A549 (cell line): Measurements from ENCODE around the gene SSU72.

Experiments
- BHLHE40 ChIP-seq: IDR thresholded peaks from 2 replicates; pipeline ENCODE4 v1.6.1; 2012; ENCODE audit warnings: low read depth, low read length, inconsistent platforms
- CHD4 ChIP-seq: fragments of 200-600 bp; sonication (generic); IDR thresholded peaks from 2 replicates; pipeline ENCODE4 v1.6.1; 2016; ENCODE audit warnings: antibody characterized with exemption, mild to moderate bottlenecking, borderline replicate concordance
- RAD21 ChIP-seq, 2 experiments: fragments of >200 bp in 1 of 2; sonication (Bioruptor Twin) in 1 of 2; formaldehyde crosslinking in 1 of 2; IDR thresholded peaks in 1 of 2; conservative IDR thresholded peaks in 1 of 2; 2 replicates in 1 of 2; 3 replicates in 1 of 2; pipeline ENCODE4 v1.6.1; 2012 to 2018; ENCODE audit warnings: inconsistent platforms in 1 of 2
- RCOR1 ChIP-seq: fragments of 150-350 bp; IDR thresholded peaks from 2 replicates; pipeline ENCODE4 v1.6.1; 2014; ENCODE audit warnings: antibody characterized with exemption, low read length, low read depth
- TP53 ChIP-seq: fragments of 250-450 bp; sonication (Bioruptor Pico); IDR thresholded peaks from 2 replicates; pipeline ENCODE4 v1.5.0; 2021; ENCODE audit warnings: mild to moderate bottlenecking, moderate library complexity
- TF ChIP-seq, protein P1 (sequence below): fragments of >200 bp; sonication (Bioruptor Twin); formaldehyde crosslinking; IDR thresholded peaks from 3 replicates; pipeline ENCODE4 v1.5.1; 2016
- TF ChIP-seq, protein P2 (sequence below): IDR thresholded peaks from 2 replicates; pipeline ENCODE4 v1.6.1; 2012

DNA sequence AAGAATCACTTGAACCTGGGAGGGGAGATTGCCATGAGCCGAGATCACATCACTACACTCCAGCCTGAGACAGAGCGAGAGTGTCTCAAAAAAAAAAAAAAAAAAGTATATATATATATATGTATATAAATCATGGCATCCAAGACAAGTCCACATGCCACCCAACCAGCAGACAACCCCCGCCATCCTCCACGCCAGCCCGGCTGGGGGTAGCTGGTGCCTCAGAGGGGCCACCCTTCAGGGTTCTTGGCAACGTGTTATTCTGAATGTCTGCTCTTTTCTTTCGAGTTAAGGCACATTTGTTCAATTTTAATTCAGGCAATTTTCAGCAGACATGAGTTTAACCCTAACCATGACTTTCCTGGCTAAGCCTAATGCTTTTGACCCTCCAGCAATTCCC is 24.6 kb downstream of the SSU72 start:
- TF ChIP-seq RAD21 (conservative IDR thresholded peaks at IDR 0.05 in 1 of 2, IDR thresholded peaks at IDR 0.05 in 1 of 2) (no peak), RCOR1 (no peak), BHLHE40 (no peak), TP53 (CRISPR knock-in tag) (no peak), CHD4 (no peak)
- TF ChIP-seq, protein P1, sequence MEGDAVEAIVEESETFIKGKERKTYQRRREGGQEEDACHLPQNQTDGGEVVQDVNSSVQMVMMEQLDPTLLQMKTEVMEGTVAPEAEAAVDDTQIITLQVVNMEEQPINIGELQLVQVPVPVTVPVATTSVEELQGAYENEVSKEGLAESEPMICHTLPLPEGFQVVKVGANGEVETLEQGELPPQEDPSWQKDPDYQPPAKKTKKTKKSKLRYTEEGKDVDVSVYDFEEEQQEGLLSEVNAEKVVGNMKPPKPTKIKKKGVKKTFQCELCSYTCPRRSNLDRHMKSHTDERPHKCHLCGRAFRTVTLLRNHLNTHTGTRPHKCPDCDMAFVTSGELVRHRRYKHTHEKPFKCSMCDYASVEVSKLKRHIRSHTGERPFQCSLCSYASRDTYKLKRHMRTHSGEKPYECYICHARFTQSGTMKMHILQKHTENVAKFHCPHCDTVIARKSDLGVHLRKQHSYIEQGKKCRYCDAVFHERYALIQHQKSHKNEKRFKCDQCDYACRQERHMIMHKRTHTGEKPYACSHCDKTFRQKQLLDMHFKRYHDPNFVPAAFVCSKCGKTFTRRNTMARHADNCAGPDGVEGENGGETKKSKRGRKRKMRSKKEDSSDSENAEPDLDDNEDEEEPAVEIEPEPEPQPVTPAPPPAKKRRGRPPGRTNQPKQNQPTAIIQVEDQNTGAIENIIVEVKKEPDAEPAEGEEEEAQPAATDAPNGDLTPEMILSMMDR: no peak
- TF ChIP-seq, protein P2, sequence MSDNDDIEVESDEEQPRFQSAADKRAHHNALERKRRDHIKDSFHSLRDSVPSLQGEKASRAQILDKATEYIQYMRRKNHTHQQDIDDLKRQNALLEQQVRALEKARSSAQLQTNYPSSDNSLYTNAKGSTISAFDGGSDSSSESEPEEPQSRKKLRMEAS: no peak
